Measurements from ENCODE around the gene HSD17B13.
"Not testable (repeated sequence)": the region's sequence is repeated elsewhere in the genome, so short reads cannot be mapped to it uniquely, and the experiment has no call there.

HSD17B13 gene

GRCh38 chr4:87322754-87323153 lies at the start of gene HSD17B13:
HSD17B13 (minus strand) TSS chr4:87322882; CDS start chr4:87322841, 41 bp downstream.
- no peak for DNase-seq

GRCh38 chr4:87370068-87370467 lies 47.4 kb upstream of the HSD17B13 start:
- DNase-seq: no peak

GRCh38 chr4:87366521-87367162 lies 44.0 kb upstream of the HSD17B13 start:
- DNase-seq: no peak

GRCh38 chr4:87365348-87365747 lies 42.7 kb upstream of the HSD17B13 start:
- DNase-seq: no peak

- DNase-seq: no peak
These were observed 40.9 kb upstream of the HSD17B13 start for GRCh38 chr4:87363552-87363951.

GRCh38 chr4:87360338-87360935 lies 37.8 kb upstream of the HSD17B13 start:
- no peak for DNase-seq

- no peak for DNase-seq
These were observed 36.6 kb upstream of the HSD17B13 start for GRCh38 chr4:87359258-87359657.

GRCh38 chr4:87356832-87357526 lies 34.3 kb upstream of the HSD17B13 start:
- no peak for DNase-seq

- DNase-seq: no peak
These were observed 31.8 kb upstream of the HSD17B13 start for GRCh38 chr4:87354168-87355102.

GRCh38 chr4:87353592-87353991 lies 30.9 kb upstream of the HSD17B13 start:
- DNase-seq: no peak

GRCh38 chr4:87345139-87345538 lies 22.5 kb upstream of the HSD17B13 start:
- no peak for DNase-seq

GRCh38 chr4:87342872-87343271 lies 20.2 kb upstream of the HSD17B13 start:
- no peak for DNase-seq

- DNase-seq: not testable (repeated sequence)
These were observed 19.4 kb upstream of the HSD17B13 start for GRCh38 chr4:87341954-87342635.

- DNase-seq: no peak
These were observed 16.8 kb upstream of the HSD17B13 start for GRCh38 chr4:87339440-87339839.

- no peak for DNase-seq
These were observed 14.7 kb upstream of the HSD17B13 start for GRCh38 chr4:87337361-87337760.

GRCh38 chr4:87333267-87333666 lies 10.6 kb upstream of the HSD17B13 start:
- DNase-seq: no peak

GRCh38 chr4:87330761-87331160 lies 8.1 kb upstream of the HSD17B13 start:
- no peak for DNase-seq

- no peak for DNase-seq
These were observed 4.5 kb upstream of the HSD17B13 start for GRCh38 chr4:87327136-87327535.

- DNase-seq: no peak
These were observed 3.8 kb upstream of the HSD17B13 start for GRCh38 chr4:87326460-87326859.

GRCh38 chr4:87321888-87322287 lies 794 bp downstream of the HSD17B13 start:
- DNase-seq: no peak

GRCh38 chr4:87317527-87317926 lies 5.2 kb downstream of the HSD17B13 start:
- DNase-seq: no peak

GRCh38 chr4:87316961-87317360 lies 5.7 kb downstream of the HSD17B13 start:
- no peak for DNase-seq
